ENCODE measurements around the gene EIF4E3. TPM values are rescaled to one million over a fixed set of nuclear protein-coding genes. Genes with fewer than 3 reads are reported as not detected.

EIF4E3 gene
- total RNA-seq, 1 donor from 2014 or later = 3.5 TPM

DNA sequence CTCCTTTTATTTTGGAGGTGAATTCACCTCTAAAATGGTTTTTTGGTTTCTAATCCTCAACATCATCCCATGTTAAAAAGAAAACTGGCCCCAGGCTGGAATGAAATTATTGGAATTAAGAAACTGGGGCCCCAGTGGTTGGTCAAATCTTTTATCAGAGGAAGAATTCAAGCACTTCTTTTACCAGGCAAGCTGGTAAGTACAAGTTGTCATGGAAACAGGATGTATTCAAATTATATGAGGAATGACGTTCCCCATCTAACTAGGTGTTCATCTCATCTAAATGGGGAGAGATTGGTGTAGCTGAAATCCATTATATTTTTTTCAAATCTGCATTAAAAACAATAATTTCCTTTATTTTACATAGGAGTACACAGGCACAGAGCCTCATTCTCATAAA lies 9.7 kb upstream of the EIF4E3 start:
- Histone ChIP-seq H3K9ac (ENCODE audit: low read length) (no peak overlapping the region), H3K4me1 (ENCODE audit: insufficient read depth, low read length) (no peaks in the 10 kb centered on the region), H3K4me2 (ENCODE audit: low read length) (no peak overlapping the region), H3K27me3 (ENCODE audit: insufficient read depth, low read length) (peaks cover 4% of the 10 kb centered on the region), H4K20me1 (ENCODE audit: insufficient read depth, low read length) (no peaks in the 10 kb centered on the region), H3K27ac (ENCODE audit: low read depth, low read length) (no peak overlapping the region), H2AFZ (ENCODE audit: low read depth, low read length) (no peak overlapping the region), H3K4me3 (ENCODE audit: insufficient read depth, low read depth, low read length) (no peak overlapping the region), H3K9me3 (ENCODE audit: insufficient read depth, low read depth, low read length) (no peaks in the 10 kb centered on the region), H3K36me3 (ENCODE audit: insufficient read depth, low read length) (no peaks in the 10 kb centered on the region), H3K79me2 (ENCODE audit: insufficient read depth, low read length) (no peaks in the 10 kb centered on the region)
- Mint-ChIP-seq H3K9me3 (ENCODE audit: unreplicated experiment) (peaks cover 7% of the 10 kb centered on the region), H3K4me1 (ENCODE audit: low read depth, unreplicated experiment) (peaks cover under 1% of the 10 kb centered on the region), H3K27me3 (ENCODE audit: low read depth, unreplicated experiment) (peaks cover 8% of the 10 kb centered on the region), H3K36me3 (ENCODE audit: low read depth, unreplicated experiment) (no peaks in the 10 kb centered on the region), H3K4me3 (ENCODE audit: unreplicated experiment) (no peak overlapping the region), H3K27ac (ENCODE audit: unreplicated experiment) (no peak overlapping the region)
- DNase-seq (ENCODE audit: low read depth) (no peak), FAIRE-seq (no peak)
- no peak for TF ChIP-seq EZH2 (IDR thresholded peaks at IDR 0.05; ENCODE audit: insufficient read depth, low read length)
- TF ChIP-seq, protein P1, sequence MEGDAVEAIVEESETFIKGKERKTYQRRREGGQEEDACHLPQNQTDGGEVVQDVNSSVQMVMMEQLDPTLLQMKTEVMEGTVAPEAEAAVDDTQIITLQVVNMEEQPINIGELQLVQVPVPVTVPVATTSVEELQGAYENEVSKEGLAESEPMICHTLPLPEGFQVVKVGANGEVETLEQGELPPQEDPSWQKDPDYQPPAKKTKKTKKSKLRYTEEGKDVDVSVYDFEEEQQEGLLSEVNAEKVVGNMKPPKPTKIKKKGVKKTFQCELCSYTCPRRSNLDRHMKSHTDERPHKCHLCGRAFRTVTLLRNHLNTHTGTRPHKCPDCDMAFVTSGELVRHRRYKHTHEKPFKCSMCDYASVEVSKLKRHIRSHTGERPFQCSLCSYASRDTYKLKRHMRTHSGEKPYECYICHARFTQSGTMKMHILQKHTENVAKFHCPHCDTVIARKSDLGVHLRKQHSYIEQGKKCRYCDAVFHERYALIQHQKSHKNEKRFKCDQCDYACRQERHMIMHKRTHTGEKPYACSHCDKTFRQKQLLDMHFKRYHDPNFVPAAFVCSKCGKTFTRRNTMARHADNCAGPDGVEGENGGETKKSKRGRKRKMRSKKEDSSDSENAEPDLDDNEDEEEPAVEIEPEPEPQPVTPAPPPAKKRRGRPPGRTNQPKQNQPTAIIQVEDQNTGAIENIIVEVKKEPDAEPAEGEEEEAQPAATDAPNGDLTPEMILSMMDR (IDR thresholded peaks at IDR 0.05; ENCODE audit: insufficient read depth, low read depth, low read length) = no peak

DNA sequence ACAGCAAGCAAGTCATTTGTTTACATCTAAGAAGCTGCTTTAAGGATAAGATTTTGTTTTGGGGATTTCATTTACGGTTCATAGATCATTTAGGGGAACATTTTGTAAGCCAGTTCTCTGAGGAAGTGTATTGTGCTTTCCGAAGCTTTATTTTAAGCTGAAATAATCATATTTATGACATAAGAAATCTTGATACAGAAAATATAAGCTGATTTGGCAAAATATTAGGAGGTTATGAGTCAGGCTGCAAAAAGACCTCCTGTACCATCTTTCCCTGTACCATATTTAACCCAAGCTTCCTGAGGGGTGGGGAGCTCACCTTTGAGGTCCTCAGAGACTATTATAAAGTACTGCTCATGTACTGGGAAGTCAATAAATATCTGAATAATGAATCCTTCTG lies 8.1 kb upstream of the EIF4E3 start:
- Histone ChIP-seq H3K36me3 (ENCODE audit: insufficient read depth, low read length) (no peaks in the 10 kb centered on the region), H3K27me3 (ENCODE audit: insufficient read depth, low read length) (peaks cover 9% of the 10 kb centered on the region), H3K9me3 (ENCODE audit: insufficient read depth, low read depth, low read length) (no peaks in the 10 kb centered on the region), H3K9ac (ENCODE audit: low read length) (no peak overlapping the region), H3K79me2 (ENCODE audit: insufficient read depth, low read length) (no peaks in the 10 kb centered on the region), H2AFZ (ENCODE audit: low read depth, low read length) (no peak overlapping the region), H3K4me2 (ENCODE audit: low read length) (no peak overlapping the region), H4K20me1 (ENCODE audit: insufficient read depth, low read length) (no peaks in the 10 kb centered on the region), H3K4me3 (ENCODE audit: insufficient read depth, low read depth, low read length) (no peak overlapping the region), H3K4me1 (ENCODE audit: insufficient read depth, low read length) (peaks cover 7% of the 10 kb centered on the region), H3K27ac (ENCODE audit: low read depth, low read length) (no peak overlapping the region)
- peaks cover 7% of the 10 kb centered on the region for H3K9me3 Mint-ChIP-seq (ENCODE audit: unreplicated experiment)
- H3K36me3 Mint-ChIP-seq (ENCODE audit: low read depth, unreplicated experiment) = no peaks in the 10 kb centered on the region
- FAIRE-seq = no peak
- no peak overlapping the region for H3K4me3 Mint-ChIP-seq (ENCODE audit: unreplicated experiment)
- no peak for TF ChIP-seq EZH2 (IDR thresholded peaks at IDR 0.05; ENCODE audit: insufficient read depth, low read length)
- TF ChIP-seq, protein P1 (IDR thresholded peaks at IDR 0.05; ENCODE audit: insufficient read depth, low read depth, low read length) = no peak
- peaks cover 5% of the 10 kb centered on the region for H3K4me1 Mint-ChIP-seq (ENCODE audit: low read depth, unreplicated experiment)
- H3K27ac Mint-ChIP-seq (ENCODE audit: unreplicated experiment) = no peak overlapping the region
- DNase-seq (ENCODE audit: low read depth) = no peak
- peaks cover 13% of the 10 kb centered on the region for H3K27me3 Mint-ChIP-seq (ENCODE audit: low read depth, unreplicated experiment)

DNA sequence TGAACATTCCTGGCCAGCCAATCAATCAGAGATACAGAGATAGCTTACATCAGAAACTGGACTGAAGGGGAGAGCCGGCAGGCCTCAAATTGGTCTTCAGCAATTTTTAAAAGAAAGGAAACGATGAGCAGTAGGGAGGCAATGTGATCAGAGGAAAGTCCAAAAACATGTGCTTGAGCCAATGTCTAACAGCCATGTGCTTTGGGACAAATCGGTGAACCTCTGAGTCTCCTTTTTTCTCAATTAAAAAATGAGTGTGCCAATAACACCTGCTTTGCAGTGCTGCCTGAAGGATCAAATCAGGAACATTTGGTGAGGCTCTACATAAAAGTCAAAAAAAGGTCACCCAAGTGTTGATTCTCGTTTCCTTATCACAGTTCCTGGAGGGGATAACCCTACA lies 7.4 kb upstream of the EIF4E3 start:
- FAIRE-seq = no peak
- DNase-seq (ENCODE audit: low read depth) = no peak
- H3K9ac ChIP-seq (ENCODE audit: low read length) = no peak overlapping the region
- Mint-ChIP-seq H3K9me3 (ENCODE audit: unreplicated experiment) (peaks cover 7% of the 10 kb centered on the region), H3K4me1 (ENCODE audit: low read depth, unreplicated experiment) (peaks cover 5% of the 10 kb centered on the region), H3K36me3 (ENCODE audit: low read depth, unreplicated experiment) (no peaks in the 10 kb centered on the region), H3K4me3 (ENCODE audit: unreplicated experiment) (no peak overlapping the region), H3K27ac (ENCODE audit: unreplicated experiment) (no peak overlapping the region), H3K27me3 (ENCODE audit: low read depth, unreplicated experiment) (peaks cover 16% of the 10 kb centered on the region)
- no peak overlapping the region for H3K4me2 ChIP-seq (ENCODE audit: low read length)
- H3K27me3 ChIP-seq (ENCODE audit: insufficient read depth, low read length) = peaks cover 9% of the 10 kb centered on the region
- H3K4me3 ChIP-seq (ENCODE audit: insufficient read depth, low read depth, low read length) = no peak overlapping the region
- H3K36me3 ChIP-seq (ENCODE audit: insufficient read depth, low read length) = no peaks in the 10 kb centered on the region
- no peak for TF ChIP-seq EZH2 (IDR thresholded peaks at IDR 0.05; ENCODE audit: insufficient read depth, low read length)
- TF ChIP-seq, protein P1 (IDR thresholded peaks at IDR 0.05; ENCODE audit: insufficient read depth, low read depth, low read length) = no peak
- peaks cover 7% of the 10 kb centered on the region for H3K4me1 ChIP-seq (ENCODE audit: insufficient read depth, low read length)
- H4K20me1 ChIP-seq (ENCODE audit: insufficient read depth, low read length) = no peaks in the 10 kb centered on the region
- H3K79me2 ChIP-seq (ENCODE audit: insufficient read depth, low read length) = no peaks in the 10 kb centered on the region
- no peak overlapping the region for H2AFZ ChIP-seq (ENCODE audit: low read depth, low read length)
- no peaks in the 10 kb centered on the region for H3K9me3 ChIP-seq (ENCODE audit: insufficient read depth, low read depth, low read length)
- H3K27ac ChIP-seq (ENCODE audit: low read depth, low read length) = no peak overlapping the region

Measured in astrocyte (in vitro differentiated cells and primary cell).